TTC549 (cell line): Measurements from ENCODE around the gene PLS1.
"Not testable (repeated sequence)": the region's sequence is repeated elsewhere in the genome, so short reads cannot be mapped to it uniquely, and the experiment has no call there.

ENCODE experiments used
- FAIRE-seq: peaks from 2 replicates; lab custom pipeline; 2012; peaks lifted over from hg19 to GRCh38; lab: Jason Lieb, UNC

The PLS1 gene

GRCh38 chr3:142706321-142707127 is 110.3 kb downstream of the PLS1 start:
- FAIRE-seq: no peak

DNA sequence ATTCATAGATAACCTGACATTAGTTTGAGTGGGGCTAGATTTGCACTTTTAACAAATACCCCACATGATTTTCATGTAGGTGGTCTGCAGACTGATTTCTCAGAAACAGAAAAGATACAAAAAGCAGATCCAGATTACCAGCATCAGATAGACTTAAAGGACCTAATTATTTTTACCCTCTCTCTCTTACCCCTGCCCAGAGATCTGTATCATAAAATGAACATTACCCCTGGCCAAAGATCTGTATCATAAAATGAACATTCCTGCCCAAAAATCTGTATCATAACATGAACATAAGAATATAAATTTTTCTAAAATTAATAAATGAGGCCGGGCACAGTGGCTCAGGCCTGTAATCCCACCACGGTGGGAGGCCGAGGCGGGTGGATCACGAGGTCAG is 113.0 kb downstream of the PLS1 start:
- no peak for FAIRE-seq

DNA sequence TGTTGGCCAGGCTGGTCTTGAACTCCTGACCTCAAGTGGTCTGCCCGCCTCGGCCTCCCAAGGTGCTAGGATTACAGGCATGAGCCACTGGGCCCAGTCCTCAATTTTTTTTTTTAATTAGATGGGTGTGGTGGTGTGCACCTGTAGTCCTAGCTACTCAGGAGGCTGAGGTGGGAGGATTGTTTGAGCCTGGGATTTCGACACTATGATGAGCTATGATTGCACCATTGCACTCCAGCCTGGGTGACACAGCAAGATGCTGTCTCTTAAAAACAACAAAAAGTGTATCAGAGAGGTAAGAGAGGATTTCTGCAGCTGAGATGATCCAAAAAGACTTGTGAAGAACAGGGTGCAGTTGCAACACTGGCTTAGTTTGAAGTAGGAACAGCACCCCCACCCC is 118.7 kb downstream of the PLS1 start:
- FAIRE-seq: not testable (repeated sequence)

DNA sequence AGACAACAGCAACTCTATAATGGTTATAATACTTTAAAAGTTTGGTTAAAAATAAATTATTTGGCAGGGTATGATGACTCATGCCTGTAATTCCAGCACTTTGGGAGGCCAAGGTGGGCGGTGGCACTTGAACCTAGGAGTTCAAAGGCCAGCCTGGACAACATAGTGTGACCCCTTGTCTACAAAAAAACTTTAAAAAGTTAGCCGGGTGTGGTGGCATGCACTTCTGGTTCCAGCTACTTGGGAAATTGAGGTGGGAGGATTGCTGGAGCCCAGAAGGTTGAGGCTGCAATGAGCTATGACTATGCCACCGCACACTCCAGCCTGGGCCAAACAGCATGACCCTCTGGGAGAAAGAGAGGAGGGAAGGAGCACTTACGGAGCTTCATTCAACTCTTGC is 119.9 kb downstream of the PLS1 start:
- FAIRE-seq: no peak

DNA sequence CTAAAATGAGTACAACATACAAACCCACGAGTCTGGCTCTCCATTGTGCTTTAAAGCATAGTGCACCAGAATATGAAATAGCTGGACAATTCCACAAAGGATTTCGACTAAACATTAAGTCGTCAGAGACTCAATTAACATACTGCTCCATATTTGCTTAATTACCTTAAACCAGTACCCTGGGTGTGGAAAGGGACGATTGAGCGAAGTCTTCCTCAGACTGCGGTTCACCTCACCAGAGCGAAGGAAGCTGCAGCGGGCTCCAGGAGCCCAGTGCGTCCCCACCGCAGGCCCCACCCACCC is 127.4 kb downstream of the PLS1 start:
- FAIRE-seq: no peak

GRCh38 chr3:142723968-142724681 is 127.9 kb downstream of the PLS1 start, which contains the start of gene TRPC1:
Gene TRPC1, plus strand, starts transcription at chr3:142724034. Its CDS starts 526 bp downstream, at chr3:142724560.
- no peak for FAIRE-seq

DNA sequence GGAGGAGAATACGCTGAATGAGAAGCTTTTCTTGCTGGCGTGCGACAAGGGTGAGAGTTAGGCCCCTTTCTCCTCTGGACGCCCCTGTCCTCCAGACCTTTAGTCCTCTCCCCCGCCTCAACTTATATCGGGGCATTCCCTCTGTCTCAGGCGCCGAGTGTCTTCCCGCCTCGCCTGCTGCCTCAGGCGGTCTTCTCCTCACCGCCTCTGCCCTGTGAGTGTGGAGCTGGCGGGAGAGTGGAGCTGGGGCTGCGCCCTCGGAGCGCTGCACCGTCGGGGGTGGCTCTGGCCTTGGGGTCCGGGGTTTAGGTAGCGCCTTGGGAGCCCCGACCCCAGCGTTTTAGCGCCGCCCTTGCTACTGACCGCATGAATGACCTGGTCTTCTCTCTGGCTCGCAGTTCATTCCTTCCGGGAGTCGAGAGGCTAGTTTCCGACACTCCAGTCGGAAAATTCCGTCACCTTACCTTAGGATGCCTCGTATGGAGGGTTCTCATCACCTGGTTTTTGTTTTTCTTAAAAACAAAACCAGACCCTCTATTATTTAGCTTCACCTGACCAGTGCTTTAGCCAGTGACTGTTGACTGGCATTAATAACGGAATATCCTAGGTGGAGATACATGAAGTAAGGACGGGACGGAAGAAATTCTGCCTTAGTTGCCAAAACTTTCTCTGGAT is 128.6 kb downstream of the PLS1 start:
- no peak for FAIRE-seq

- no peak for FAIRE-seq
Observed at GRCh38 chr3:142725357-142725739, 129.2 kb downstream of the PLS1 start.

DNA sequence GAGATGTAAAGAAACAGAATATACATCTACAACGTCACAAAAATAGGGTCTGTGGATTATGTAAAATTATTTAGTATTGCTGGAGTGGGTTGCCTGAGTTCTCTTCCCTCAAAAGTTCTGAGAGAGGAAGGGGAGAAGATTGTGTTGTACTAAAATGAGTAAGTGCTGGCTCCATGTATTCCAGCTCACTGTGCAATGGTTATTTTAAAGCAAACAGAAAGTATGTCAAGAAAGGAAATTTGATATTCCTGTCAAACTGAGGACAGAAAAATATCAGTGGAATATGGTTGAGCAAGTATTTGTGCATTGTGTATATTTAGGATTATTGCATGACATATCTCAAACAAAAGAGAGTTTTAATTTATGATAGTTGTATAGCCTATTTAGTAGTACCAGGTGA is 129.8 kb downstream of the PLS1 start:
- FAIRE-seq: no peak

- FAIRE-seq: no peak
Observed at GRCh38 chr3:142732066-142732465, 135.9 kb downstream of the PLS1 start.

DNA sequence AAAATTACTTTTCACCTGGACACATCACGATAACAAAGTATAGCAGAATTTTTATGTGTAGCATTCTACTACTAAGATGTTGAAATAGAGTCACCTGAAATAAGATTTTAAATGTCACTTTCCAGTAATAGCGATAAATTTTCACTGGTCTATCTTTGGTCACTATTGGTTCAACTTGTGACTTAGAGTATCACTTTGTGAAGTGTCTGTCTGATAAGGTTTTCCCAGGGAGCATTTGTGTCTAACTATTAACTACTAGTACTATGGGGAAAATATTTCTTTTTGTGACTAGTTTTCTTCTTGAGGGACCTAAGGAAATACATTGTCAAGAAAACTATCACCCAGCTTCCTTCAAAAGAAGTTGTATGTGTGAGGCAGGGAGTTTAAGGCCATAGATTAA is 138.6 kb downstream of the PLS1 start:
- FAIRE-seq: no peak

GRCh38 chr3:142735462-142735861 is 139.3 kb downstream of the PLS1 start:
- FAIRE-seq: no peak

DNA sequence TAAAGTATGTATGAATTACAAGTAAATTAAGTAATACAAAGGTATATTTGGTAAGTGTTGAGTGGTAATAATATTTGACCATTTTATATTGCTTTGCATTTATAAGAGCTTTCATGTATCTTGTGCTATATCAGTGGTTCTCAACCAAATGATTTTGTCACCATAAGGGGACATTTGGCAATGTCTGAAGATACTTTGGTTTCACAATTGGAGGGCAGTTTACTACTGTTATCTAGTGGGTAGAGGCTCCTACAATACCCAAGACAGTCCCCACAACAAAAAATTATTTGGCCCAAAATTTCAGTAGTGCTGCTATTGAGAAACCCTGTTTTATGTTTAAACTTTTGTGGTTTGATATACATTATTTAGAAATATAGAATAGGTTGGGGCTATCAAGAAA is 142.2 kb downstream of the PLS1 start:
- no peak for FAIRE-seq

GRCh38 chr3:142746646-142747045 is 150.5 kb downstream of the PLS1 start:
- FAIRE-seq: no peak

DNA sequence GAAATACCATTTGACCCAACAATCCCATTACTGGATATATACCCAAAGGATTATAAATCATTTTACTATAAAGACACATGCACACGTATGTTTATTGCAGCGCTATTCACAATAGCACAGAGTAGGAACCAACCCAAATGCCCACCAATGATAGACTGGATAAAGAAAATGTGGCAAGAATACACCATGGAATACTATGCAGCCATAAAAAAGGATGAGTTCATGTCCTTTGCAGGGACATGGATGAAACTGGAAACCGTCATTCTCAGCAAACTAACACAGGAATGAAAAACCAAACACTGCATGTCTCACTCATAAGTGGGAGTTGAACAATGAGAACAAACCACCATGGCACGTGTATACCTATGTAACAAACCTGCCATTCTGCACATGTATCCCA is 154.3 kb downstream of the PLS1 start:
- not testable (repeated sequence) for FAIRE-seq

- not testable (repeated sequence) for FAIRE-seq
Observed at GRCh38 chr3:142752605-142753004, 156.4 kb downstream of the PLS1 start.

DNA sequence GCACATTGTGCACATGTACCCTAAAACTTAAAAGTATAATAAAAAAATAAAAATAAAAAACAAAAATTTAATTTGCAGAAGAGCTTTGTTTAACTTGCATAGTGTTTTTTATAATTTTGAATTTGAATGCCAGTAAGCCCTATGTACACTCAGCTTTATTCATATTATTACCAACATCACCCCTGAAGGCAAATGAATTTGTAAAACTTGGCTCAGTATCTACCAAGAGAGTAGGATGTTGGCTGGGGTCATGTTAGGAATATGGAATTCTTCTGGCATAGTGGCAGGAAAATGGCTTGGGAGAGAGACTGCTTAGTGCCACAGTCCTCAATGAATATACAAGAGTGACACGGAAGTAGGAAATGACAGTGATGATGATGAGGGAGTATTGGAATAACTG is 158.3 kb downstream of the PLS1 start:
- FAIRE-seq: no peak
